Activated CD8-positive, alpha-beta T cell treated with anti-CD3 and anti-CD28 coated beads, Interleukin-2, amount 10 ng/mL, durations not matched to agents 7 days and 5 days (primary cell): ENCODE measurements around the gene ZSCAN2. TPM values are rescaled to one million over a fixed set of nuclear protein-coding genes. Genes with fewer than 3 reads are reported as not detected.

Experiments
- ATAC-seq: fragments of 150-1000 bp; cut with Tn5 transposase; one replicate; pipeline ENCODE4 v1.10.0; 2021; ENCODE audit warnings: moderate library complexity
- CTCF ChIA-PET: fragments of 350-600 bp; sonication (Branson Sonifier 250); formaldehyde crosslinking; loops from one replicate; lab custom pipeline; 2021; ENCODE audit warnings: antibody characterized with exemption; lab: Charles Lee
- POLR2A ChIA-PET: fragments of 350-600 bp; sonication (Branson Sonifier 250); formaldehyde crosslinking; loops from one replicate; lab custom pipeline; 2021; ENCODE audit warnings: antibody characterized with exemption; lab: Charles Lee
- DNase-seq: peaks from one replicate; pipeline ENCODE4 v3.0.0-alpha.2; 2020
- H3K27ac Mint-ChIP-seq: one replicate; pipeline ENCODE4 v1.8.0; 2021; ENCODE audit warnings: mild to moderate bottlenecking, mixed read lengths
- H3K27me3 Mint-ChIP-seq: one replicate; pipeline ENCODE4 v1.8.0; 2021; ENCODE audit warnings: low read depth, mixed read lengths
- H3K36me3 Mint-ChIP-seq: one replicate; pipeline ENCODE4 v1.8.0; 2021; ENCODE audit warnings: low read depth, mixed read lengths
- H3K4me1 Mint-ChIP-seq: one replicate; pipeline ENCODE4 v1.8.0; 2021; ENCODE audit warnings: low read depth, mixed read lengths
- H3K4me3 Mint-ChIP-seq: one replicate; pipeline ENCODE4 v1.8.0; 2021; ENCODE audit warnings: mild to moderate bottlenecking, mixed read lengths
- H3K9me3 Mint-ChIP-seq: one replicate; pipeline ENCODE4 v1.8.0; 2022; ENCODE audit warnings: mixed read lengths; ENCODE audit not compliant: insufficient read depth
- total RNA-seq, 2 experiments: library from RNA; stranded (reverse); gene quantifications; one replicate each; pipeline ENCODE4 v1.2.3, GENCODE V29; 2021

The ZSCAN2 gene
- total RNA-seq, 2 experiments from 2014 or later = 6.5 to 6.7 TPM

GRCh38 chr15:84656972-84657371 lies 56.2 kb downstream of the ZSCAN2 start:
- POLR2A ChIA-PET = interaction anchor here (1.5 kb wide), 1 partner anchor 48 kb away, joined by 3 read pairs; no protein-coding TSS in a partner anchor
- H3K27me3 Mint-ChIP-seq = no peaks in the 10 kb centered on the region
- DNase-seq (no peak), ATAC-seq (no peak)
- H3K4me1 Mint-ChIP-seq = peaks cover 51% of the 10 kb centered on the region
- peaks cover 16% of the 10 kb centered on the region for H3K36me3 Mint-ChIP-seq
- H3K27ac Mint-ChIP-seq = no peak overlapping the region
- CTCF ChIA-PET = interaction anchor here (1.0 to 4.7 kb wide), 7 partner anchors 17 to 271 kb away, joined by 3 to 30 read pairs (median 4); no protein-coding TSS in a partner anchor
- H3K4me3 Mint-ChIP-seq = peak overlapping the region; percentile 62
- no peaks in the 10 kb centered on the region for H3K9me3 Mint-ChIP-seq

- no peak for DNase-seq
- CTCF ChIA-PET = interaction anchor here (1.2 to 4.7 kb wide), 3 partner anchors 14 to 94 kb away, joined by 3 to 30 read pairs (median 4); no protein-coding TSS in a partner anchor
- POLR2A ChIA-PET = interaction anchor here (1.2 kb wide), 1 partner anchor 90 kb away, joined by 3 read pairs; no protein-coding TSS in a partner anchor
- H3K9me3 Mint-ChIP-seq = no peaks in the 10 kb centered on the region
- peaks cover 45% of the 10 kb centered on the region for H3K4me1 Mint-ChIP-seq
- H3K4me3 Mint-ChIP-seq = peak overlapping the region; percentile 62
- no peak for ATAC-seq
- H3K27ac Mint-ChIP-seq = peak overlapping the region; percentile 39
- H3K27me3 Mint-ChIP-seq = no peaks in the 10 kb centered on the region
- H3K36me3 Mint-ChIP-seq = peaks cover 13% of the 10 kb centered on the region
These were observed 56.9 kb downstream of the ZSCAN2 start for GRCh38 chr15:84657748-84658079.

GRCh38 chr15:84658080-84658787 lies 57.4 kb downstream of the ZSCAN2 start, which contains the start of gene NMB:
Gene NMB, minus strand, starts transcription at chr15:84658199. Its CDS starts 47 bp downstream, at chr15:84658152.
- no peaks in the 10 kb centered on the region for H3K9me3 Mint-ChIP-seq
- peaks cover 40% of the 10 kb centered on the region for H3K4me1 Mint-ChIP-seq
- DNase-seq (peak; percentile 85), ATAC-seq (peak; percentile 72)
- ChIA-PET CTCF (interaction anchor here (0.5 to 4.7 kb wide), 15 partner anchors 10 to 149 kb away, joined by 3 to 30 read pairs (median 3); no protein-coding TSS in a partner anchor), POLR2A (interaction anchor here (0.8 to 1.2 kb wide), 2 partner anchors 57 to 89 kb away, joined by 3 to 5 read pairs; partner anchors contain the start of gene SEC11A)
- peak within 1 kb of the TSS; percentile 80 for H3K27ac Mint-ChIP-seq
- H3K36me3 Mint-ChIP-seq = peaks cover 15% of the 10 kb centered on the region
- H3K27me3 Mint-ChIP-seq = no peaks in the 10 kb centered on the region
- peak within 1 kb of the TSS; percentile 69 for H3K4me3 Mint-ChIP-seq

- CTCF ChIA-PET = interaction anchor here (0.5 to 2.5 kb wide), 14 partner anchors 10 to 148 kb away, joined by 3 to 14 read pairs (median 3); no protein-coding TSS in a partner anchor
- ATAC-seq (no peak), DNase-seq (no peak)
- no peaks in the 10 kb centered on the region for H3K27me3 Mint-ChIP-seq
- peak overlapping the region; percentile 80 for H3K27ac Mint-ChIP-seq
- peaks cover 35% of the 10 kb centered on the region for H3K4me1 Mint-ChIP-seq
- peak overlapping the region; percentile 69 for H3K4me3 Mint-ChIP-seq
- peaks cover 13% of the 10 kb centered on the region for H3K36me3 Mint-ChIP-seq
- no peaks in the 10 kb centered on the region for H3K9me3 Mint-ChIP-seq
- POLR2A ChIA-PET = interaction anchor here (0.8 to 1.2 kb wide), 2 partner anchors 57 to 89 kb away, joined by 3 to 5 read pairs; partner anchors contain the start of gene SEC11A
These were observed 58.1 kb downstream of the ZSCAN2 start for GRCh38 chr15:84658788-84659411.

GRCh38 chr15:84659904-84660781 lies 59.3 kb downstream of the ZSCAN2 start:
- peaks cover 16% of the 10 kb centered on the region for H3K36me3 Mint-ChIP-seq
- H3K27me3 Mint-ChIP-seq = no peaks in the 10 kb centered on the region
- ATAC-seq (no peak), DNase-seq (no peak)
- no peak overlapping the region for H3K4me3 Mint-ChIP-seq
- peaks cover 29% of the 10 kb centered on the region for H3K4me1 Mint-ChIP-seq
- CTCF ChIA-PET = interaction anchor here (0.6 to 2.5 kb wide), 2 partner anchors 61 to 72 kb away, joined by 3 to 14 read pairs; no protein-coding TSS in a partner anchor
- POLR2A ChIA-PET = interaction anchor here (0.7 kb wide), 1 partner anchor 63 kb away, joined by 3 read pairs; no protein-coding TSS in a partner anchor
- no peak overlapping the region for H3K27ac Mint-ChIP-seq
- H3K9me3 Mint-ChIP-seq = no peaks in the 10 kb centered on the region

- peaks cover 26% of the 10 kb centered on the region for H3K4me1 Mint-ChIP-seq
- H3K36me3 Mint-ChIP-seq = peaks cover 21% of the 10 kb centered on the region
- ATAC-seq (no peak), DNase-seq (no peak)
- H3K27me3 Mint-ChIP-seq = no peaks in the 10 kb centered on the region
- H3K4me3 Mint-ChIP-seq = no peak overlapping the region
- no peaks in the 10 kb centered on the region for H3K9me3 Mint-ChIP-seq
- ChIA-PET CTCF (no interaction called here), POLR2A (interaction anchor here (0.7 kb wide), 1 partner anchor 62 kb away, joined by 3 read pairs; no protein-coding TSS in a partner anchor)
- H3K27ac Mint-ChIP-seq = no peak overlapping the region
These were observed 60.2 kb downstream of the ZSCAN2 start for GRCh38 chr15:84661001-84661400.

- no peaks in the 10 kb centered on the region for H3K4me1 Mint-ChIP-seq
- POLR2A ChIA-PET = interaction anchor here (0.6 kb wide), 1 partner anchor 14 kb away, joined by 3 read pairs; no protein-coding TSS in a partner anchor
These were observed 65.6 kb downstream of the ZSCAN2 start for GRCh38 chr15:84666373-84666772.

GRCh38 chr15:84668221-84668982 lies 67.6 kb downstream of the ZSCAN2 start:
- DNase-seq = no peak
- Mint-ChIP-seq H3K36me3 (peaks cover 45% of the 10 kb centered on the region), H3K4me1 (no peaks in the 10 kb centered on the region), H3K27ac (no peak overlapping the region), H3K27me3 (no peaks in the 10 kb centered on the region), H3K9me3 (no peaks in the 10 kb centered on the region), H3K4me3 (no peak overlapping the region)
- ATAC-seq = no peak
- ChIA-PET POLR2A (no interaction called here), CTCF (interaction anchor here (1.2 to 1.4 kb wide), 2 partner anchors 10 to 13 kb away, joined by 3 to 5 read pairs; no protein-coding TSS in a partner anchor)

More at GRCh38 chr15:84666373-84666772, 65.6 kb downstream of the ZSCAN2 start:
- no peak for ATAC-seq
- CTCF ChIA-PET = no interaction called here
- H3K9me3 Mint-ChIP-seq = no peaks in the 10 kb centered on the region
- no peak for DNase-seq
- H3K36me3 Mint-ChIP-seq = peaks cover 45% of the 10 kb centered on the region
- H3K27me3 Mint-ChIP-seq = no peaks in the 10 kb centered on the region
- no peak overlapping the region for H3K4me3 Mint-ChIP-seq
- peak overlapping the region; percentile 53 for H3K27ac Mint-ChIP-seq

- CTCF ChIA-PET = interaction anchor here (0.7 to 1.4 kb wide), 4 partner anchors 11 to 81 kb away, joined by 3 to 5 read pairs (median 4); no protein-coding TSS in a partner anchor
- H3K4me1 Mint-ChIP-seq = no peaks in the 10 kb centered on the region
- H3K9me3 Mint-ChIP-seq = no peaks in the 10 kb centered on the region
- H3K4me3 Mint-ChIP-seq = no peak overlapping the region
- peaks cover 50% of the 10 kb centered on the region for H3K36me3 Mint-ChIP-seq
- H3K27me3 Mint-ChIP-seq = no peaks in the 10 kb centered on the region
- no peak for ATAC-seq
- POLR2A ChIA-PET = no interaction called here
- no peak for DNase-seq
- H3K27ac Mint-ChIP-seq = no peak overlapping the region
These were observed 68.9 kb downstream of the ZSCAN2 start for GRCh38 chr15:84669726-84670125.

GRCh38 chr15:84671211-84671610 lies 70.4 kb downstream of the ZSCAN2 start:
- ChIA-PET POLR2A (interaction anchor here (0.6 kb wide), 1 partner anchor 664 kb away, joined by 3 read pairs; no protein-coding TSS in a partner anchor), CTCF (interaction anchor here (0.9 to 1.2 kb wide), 2 partner anchors 43 to 63 kb away, joined by 3 read pairs; no protein-coding TSS in a partner anchor)
- DNase-seq = no peak
- ATAC-seq = no peak
- peaks cover 54% of the 10 kb centered on the region for H3K36me3 Mint-ChIP-seq
- H3K9me3 Mint-ChIP-seq = no peaks in the 10 kb centered on the region
- no peaks in the 10 kb centered on the region for H3K4me1 Mint-ChIP-seq
- peak overlapping the region; percentile 17 for H3K27ac Mint-ChIP-seq
- H3K4me3 Mint-ChIP-seq = no peak overlapping the region
- H3K27me3 Mint-ChIP-seq = no peaks in the 10 kb centered on the region
